Measurements from ENCODE around the gene HOXB3.

HOXB3 gene

GRCh38 chr17:48568499-48569239 lies 21.4 kb downstream of the HOXB3 start:
- no peak for DNase-seq

DNA sequence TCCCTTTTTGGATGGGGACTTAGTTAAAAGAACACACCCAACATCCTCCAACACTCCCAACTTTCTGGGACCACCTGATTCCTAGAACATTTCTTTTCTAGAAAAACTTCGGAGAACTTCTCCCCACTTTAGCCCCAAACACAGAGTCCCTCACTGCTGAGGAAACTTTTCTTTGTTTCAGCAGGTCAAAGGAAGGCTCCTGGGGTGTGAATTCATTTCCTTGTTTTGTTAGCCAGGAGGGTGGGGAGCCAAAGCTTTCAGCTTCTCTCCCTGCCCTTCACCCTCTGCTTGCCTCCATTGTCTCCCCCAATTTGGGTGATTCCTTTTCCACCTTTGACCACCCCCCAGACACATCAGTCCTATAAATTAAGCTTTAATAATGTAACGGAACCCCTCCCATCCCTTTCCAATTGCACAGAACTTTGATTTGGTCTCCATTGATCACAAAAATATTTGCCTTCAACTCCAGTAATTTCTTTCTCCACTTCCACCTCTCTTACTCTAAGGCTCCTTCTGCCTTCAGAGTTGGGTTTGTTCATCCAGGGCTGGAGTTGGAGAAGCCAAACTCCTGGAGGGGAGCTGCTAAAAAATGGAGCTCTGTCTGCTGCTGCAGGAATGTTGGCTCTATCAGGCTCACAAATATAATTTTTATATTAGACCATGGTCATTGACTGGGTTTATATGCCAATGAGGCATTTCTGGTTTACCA lies 22.2 kb downstream of the HOXB3 start:
- no peak for DNase-seq

GRCh38 chr17:48567209-48567608 lies 22.8 kb downstream of the HOXB3 start:
- DNase-seq, result no peak

GRCh38 chr17:48566717-48567116 lies 23.3 kb downstream of the HOXB3 start:
- no peak for DNase-seq

- DNase-seq, result no peak
These were observed 23.9 kb downstream of the HOXB3 start for GRCh38 chr17:48565925-48566710.

- DNase-seq, result no peak
These were observed 25.0 kb downstream of the HOXB3 start for GRCh38 chr17:48565022-48565554.

- no peak for DNase-seq
These were observed 25.6 kb downstream of the HOXB3 start for GRCh38 chr17:48564188-48565021.

DNA sequence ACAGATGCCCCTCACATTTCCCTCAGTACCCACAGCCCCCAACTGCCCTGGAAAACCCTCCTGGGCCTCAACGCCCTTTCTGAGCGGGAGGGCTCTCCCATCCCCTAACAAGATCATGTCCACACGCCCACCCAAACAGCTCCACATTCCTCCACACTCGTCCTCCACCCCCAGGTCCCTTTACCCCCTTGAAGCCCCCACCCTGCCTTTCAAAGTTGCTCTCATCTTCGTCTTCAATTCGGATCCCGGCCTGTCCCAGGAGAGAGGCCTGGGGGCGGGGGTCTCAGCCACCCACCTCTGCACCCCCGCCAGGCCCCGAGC lies 26.2 kb downstream of the HOXB3 start:
- no peak for DNase-seq

GRCh38 chr17:48563385-48563838 lies 26.6 kb downstream of the HOXB3 start:
- no peak for DNase-seq

DNA sequence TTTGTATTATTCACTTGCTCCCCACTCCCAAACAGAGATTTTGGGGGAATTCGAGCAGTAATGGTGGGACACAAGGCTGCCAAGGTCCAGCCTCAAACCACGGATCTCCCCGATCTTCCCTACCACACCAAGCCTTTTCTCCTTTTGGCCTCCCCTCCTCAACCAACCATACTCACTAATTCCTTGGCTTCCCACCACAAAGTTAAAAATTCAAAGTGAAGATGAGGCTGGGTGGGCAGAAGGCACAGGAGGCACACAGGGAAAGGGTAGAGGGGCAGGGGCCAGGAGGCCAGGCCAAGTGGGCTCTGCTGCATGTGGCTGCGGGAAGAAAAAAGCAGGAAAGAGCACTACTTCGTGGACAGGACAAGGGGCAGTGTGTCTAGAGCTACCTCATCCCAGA lies 27.1 kb downstream of the HOXB3 start:
- no peak for DNase-seq

- DNase-seq, result no peak
These were observed 27.9 kb downstream of the HOXB3 start for GRCh38 chr17:48561884-48562810.

GRCh38 chr17:48559840-48560817 lies 29.9 kb downstream of the HOXB3 start:
- DNase-seq, result no peak

DNA sequence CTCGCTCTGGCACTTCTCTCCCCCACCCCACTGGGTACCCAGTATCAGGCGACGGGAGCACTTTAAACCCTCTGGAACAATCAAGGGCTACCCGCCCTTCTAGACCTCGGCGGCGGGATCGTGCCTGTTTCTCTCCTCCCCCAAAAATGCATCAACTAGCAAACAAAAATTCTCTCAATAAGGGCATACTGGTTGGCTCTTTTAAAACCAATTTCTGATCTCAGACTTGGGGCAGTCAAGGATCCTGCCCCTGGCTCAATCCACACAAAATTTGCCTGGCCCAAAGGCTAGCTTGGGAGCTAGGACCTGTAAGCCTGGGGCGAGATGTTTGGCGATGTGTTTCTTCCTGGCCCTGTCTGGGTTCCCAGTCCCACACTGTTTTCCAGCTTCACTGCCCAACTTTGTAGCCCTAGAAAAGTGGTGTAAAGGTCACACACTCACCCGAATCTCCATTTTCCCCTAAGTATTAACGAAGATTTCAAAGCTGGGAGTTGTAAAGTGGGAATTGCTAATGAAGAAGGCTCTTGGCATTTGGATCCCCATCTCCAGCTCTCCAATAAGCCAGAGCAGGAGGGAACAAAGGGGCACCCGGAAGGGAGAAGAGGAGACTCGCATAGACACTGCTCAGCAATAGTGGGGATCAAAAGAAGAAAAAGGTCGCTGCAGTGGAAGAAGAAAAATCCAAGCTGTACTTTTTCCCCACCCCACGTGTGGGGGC lies 30.8 kb downstream of the HOXB3 start:
- no peak for DNase-seq

GRCh38 chr17:48558831-48559121 lies 31.3 kb downstream of the HOXB3 start:
- DNase-seq, result no peak

GRCh38 chr17:48558057-48558830 lies 31.8 kb downstream of the HOXB3 start:
- no peak for DNase-seq

- DNase-seq, result no peak
These were observed 33.3 kb downstream of the HOXB3 start for GRCh38 chr17:48556576-48557401.

DNA sequence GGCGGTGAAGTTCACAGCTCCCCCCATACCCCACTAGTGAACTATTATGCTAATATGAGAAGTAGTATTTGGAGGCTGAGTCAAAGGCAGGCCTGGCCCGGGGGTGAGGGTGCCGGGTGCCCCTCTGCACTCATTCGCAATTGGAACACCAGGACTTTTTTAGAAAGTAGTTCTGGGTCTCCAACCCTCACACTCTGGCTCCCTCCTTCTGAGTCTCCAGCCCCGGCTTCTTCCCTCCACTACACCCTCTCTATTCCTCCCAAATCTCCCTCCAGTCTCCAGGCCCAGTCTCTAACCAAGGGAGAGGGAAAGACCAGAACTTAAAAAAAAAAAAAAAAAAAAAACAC lies 33.8 kb downstream of the HOXB3 start:
- DNase-seq, result no peak
